Measurements from ENCODE around the gene H3-3A.

- no peak for TF ChIP-seq CTCF (IDR thresholded peaks at IDR 0.05)
- TF ChIP-seq POLR2A (IDR thresholded peaks at IDR 0.05), result no peak
- no peak for TF ChIP-seq EP300 (IDR thresholded peaks at IDR 0.05)
Observed at GRCh38 chr1:226086776-226087175, 24.3 kb downstream of the H3-3A start.
